ENCODE measurements around the gene AGAP3.

Gene AGAP3

GRCh38 chr7:151187409-151188251 is 101.4 kb downstream of the AGAP3 start:
- no peak overlapping the region for H3K4me3 ChIP-seq (ENCODE audit: low read depth, low read length)
- no peak for DNase-seq (ENCODE audit: low read depth)
- no peak for TF ChIP-seq POLR2A (IDR thresholded peaks at IDR 0.05; ENCODE audit: extremely low read depth, insufficient read length)
- no peak for TF ChIP-seq CTCF (IDR thresholded peaks at IDR 0.05; ENCODE audit: low read depth, low read length)
- no peak for TF ChIP-seq MAX (IDR thresholded peaks at IDR 0.05; ENCODE audit: low read depth, low read length)
- TF ChIP-seq MYC (IDR thresholded peaks at IDR 0.05; ENCODE audit: low read depth, low read length): no peak

GRCh38 chr7:151188252-151188542 is 101.9 kb downstream of the AGAP3 start:
- no peak for DNase-seq (ENCODE audit: low read depth)
- TF ChIP-seq MAX (IDR thresholded peaks at IDR 0.05; ENCODE audit: low read depth, low read length) (no peak), MYC (IDR thresholded peaks at IDR 0.05; ENCODE audit: low read depth, low read length) (no peak), POLR2A (IDR thresholded peaks at IDR 0.05; ENCODE audit: extremely low read depth, insufficient read length) (no peak), CTCF (IDR thresholded peaks at IDR 0.05; ENCODE audit: low read depth, low read length) (no peak)
- H3K4me3 ChIP-seq (ENCODE audit: low read depth, low read length): no peak overlapping the region

GRCh38 chr7:151189038-151189437 is 102.8 kb downstream of the AGAP3 start:
- TF ChIP-seq MYC (IDR thresholded peaks at IDR 0.05; ENCODE audit: low read depth, low read length): no peak
- TF ChIP-seq CTCF (IDR thresholded peaks at IDR 0.05; ENCODE audit: low read depth, low read length): no peak
- no peak overlapping the region for H3K4me3 ChIP-seq (ENCODE audit: low read depth, low read length)
- DNase-seq (ENCODE audit: low read depth): no peak

GRCh38 chr7:151191544-151191943 is 105.3 kb downstream of the AGAP3 start:
- TF ChIP-seq MYC (IDR thresholded peaks at IDR 0.05; ENCODE audit: low read depth, low read length) (no peak), MAX (IDR thresholded peaks at IDR 0.05; ENCODE audit: low read depth, low read length) (no peak), CTCF (IDR thresholded peaks at IDR 0.05; ENCODE audit: low read depth, low read length) (no peak), POLR2A (IDR thresholded peaks at IDR 0.05; ENCODE audit: extremely low read depth, insufficient read length) (no peak)
- no peak overlapping the region for H3K4me3 ChIP-seq (ENCODE audit: low read depth, low read length)
- no peak for DNase-seq (ENCODE audit: low read depth)

GRCh38 chr7:151192002-151192539 is 105.8 kb downstream of the AGAP3 start:
- no peak for DNase-seq (ENCODE audit: low read depth)
- no peak for TF ChIP-seq POLR2A (IDR thresholded peaks at IDR 0.05; ENCODE audit: extremely low read depth, insufficient read length)
- TF ChIP-seq CTCF (IDR thresholded peaks at IDR 0.05; ENCODE audit: low read depth, low read length): no peak
- no peak for TF ChIP-seq MAX (IDR thresholded peaks at IDR 0.05; ENCODE audit: low read depth, low read length)
- TF ChIP-seq MYC (IDR thresholded peaks at IDR 0.05; ENCODE audit: low read depth, low read length): no peak
- no peak overlapping the region for H3K4me3 ChIP-seq (ENCODE audit: low read depth, low read length)
